H9 (cell line): ENCODE results near the gene ZFPM1. TPM values are rescaled to one million over a fixed set of nuclear protein-coding genes. Genes with fewer than 3 reads are reported as not detected.

Experiments
- DNase-seq: peaks from one replicate; pipeline ENCODE4 v3.0.0-alpha.2; 2017
- H2AFZ ChIP-seq: one replicate; pipeline ENCODE4 v1.6.1; 2013; ENCODE audit warnings: mild to moderate bottlenecking, low read length, control low read depth, moderate library complexity
- H2AK5ac ChIP-seq: 2 replicates; pipeline ENCODE4 v1.6.1; 2013; ENCODE audit warnings: low read length, control low read depth, mixed read lengths; ENCODE audit not compliant: insufficient read length
- H2BK120ac ChIP-seq: one replicate; pipeline ENCODE4 v1.6.1; 2013; ENCODE audit warnings: low read depth, mild to moderate bottlenecking, low read length, control low read depth, inconsistent platforms; ENCODE audit not compliant: poor library complexity, severe bottlenecking
- H2BK12ac ChIP-seq: 2 replicates; pipeline ENCODE4 v1.6.1; 2013; ENCODE audit warnings: low read length, control low read depth, mixed read lengths, low read depth; ENCODE audit not compliant: insufficient read length
- H2BK15ac ChIP-seq: 2 replicates; pipeline ENCODE4 v1.6.1; 2013; ENCODE audit warnings: low read depth, low read length, control low read depth
- H2BK20ac ChIP-seq: one replicate; pipeline ENCODE4 v1.6.1; 2013; ENCODE audit warnings: low read depth, mild to moderate bottlenecking, low read length, control low read depth, inconsistent platforms; ENCODE audit not compliant: poor library complexity, severe bottlenecking
- H2BK5ac ChIP-seq: 2 replicates; pipeline ENCODE4 v1.6.1; 2013; ENCODE audit warnings: low read length, control low read depth, mixed read lengths; ENCODE audit not compliant: insufficient read length
- H3K14ac ChIP-seq: 2 replicates; pipeline ENCODE4 v1.6.1; 2013; ENCODE audit warnings: low read length, control low read depth; ENCODE audit not compliant: insufficient read depth
- H3K18ac ChIP-seq: 2 replicates; pipeline ENCODE4 v1.6.1; 2013; ENCODE audit warnings: low read depth, mild to moderate bottlenecking, mixed read lengths, low read length, control low read depth; ENCODE audit not compliant: insufficient read length
- H3K23ac ChIP-seq: 2 replicates; pipeline ENCODE4 v1.6.1; 2013; ENCODE audit warnings: low read length, control low read depth, mixed read lengths, low read depth; ENCODE audit not compliant: insufficient read length
- H3K23me2 ChIP-seq: 2 replicates; pipeline ENCODE4 v1.6.1; 2013; ENCODE audit warnings: low read depth, mild to moderate bottlenecking, mixed read lengths, low read length, control low read depth; ENCODE audit not compliant: insufficient read length, poor library complexity, severe bottlenecking
- H3K27ac ChIP-seq: 2 replicates; pipeline ENCODE4 v1.5.1; 2013; ENCODE audit warnings: low read length, control low read depth, mixed read lengths, low read depth; ENCODE audit not compliant: insufficient read length
- H3K27me3 ChIP-seq: 2 replicates; pipeline ENCODE4 v1.6.1; 2013; ENCODE audit warnings: low read length, control low read depth, inconsistent platforms; ENCODE audit not compliant: insufficient read depth
- H3K4ac ChIP-seq: 2 replicates; pipeline ENCODE4 v1.6.1; 2013; ENCODE audit warnings: low read depth, mild to moderate bottlenecking, control low read depth, inconsistent platforms, low read length, moderate library complexity
- H3K4me1 ChIP-seq: 2 replicates; pipeline ENCODE4 v1.6.1; 2013; ENCODE audit warnings: low read length, control low read depth, inconsistent platforms; ENCODE audit not compliant: insufficient read depth
- H3K4me2 ChIP-seq: 2 replicates; pipeline ENCODE4 v1.6.1; 2013; ENCODE audit warnings: low read length, control low read depth, mixed read lengths; ENCODE audit not compliant: insufficient read length, insufficient read depth
- H3K56ac ChIP-seq: 2 replicates; pipeline ENCODE4 v1.6.1; 2013; ENCODE audit warnings: low read depth, mild to moderate bottlenecking, mixed read lengths, low read length, control low read depth; ENCODE audit not compliant: insufficient read length
- H3K79me1 ChIP-seq: 2 replicates; pipeline ENCODE4 v1.6.1; 2013; ENCODE audit warnings: low read depth, mild to moderate bottlenecking, moderate library complexity, low read length, control low read depth, inconsistent platforms; ENCODE audit not compliant: insufficient read depth, poor library complexity, severe bottlenecking
- H3K79me2 ChIP-seq: 2 replicates; pipeline ENCODE4 v1.6.1; 2013; ENCODE audit warnings: low read length, control low read depth, inconsistent platforms; ENCODE audit not compliant: insufficient read depth
- H3K9ac ChIP-seq: 2 replicates; pipeline ENCODE4 v1.6.1; 2013; ENCODE audit warnings: low read length, control low read depth, mixed read lengths; ENCODE audit not compliant: insufficient read length; ENCODE audit errors: extremely low read depth
- H3K9me3 ChIP-seq: one replicate; pipeline ENCODE4 v1.6.1; 2013; ENCODE audit warnings: low read depth, low read length, inconsistent platforms; ENCODE audit not compliant: control insufficient read depth
- H3T11ph ChIP-seq: one replicate; pipeline ENCODE4 v1.6.1; 2013; ENCODE audit warnings: mild to moderate bottlenecking, low read length, control low read depth, inconsistent platforms
- H4K20me1 ChIP-seq: one replicate; pipeline ENCODE4 v1.6.1; 2013; ENCODE audit not compliant: control insufficient read depth, insufficient read length, insufficient read depth
- H4K5ac ChIP-seq: 2 replicates; pipeline ENCODE4 v1.6.1; 2013; ENCODE audit warnings: low read depth, mild to moderate bottlenecking, mixed read lengths, low read length, control low read depth; ENCODE audit not compliant: insufficient read length
- H4K8ac ChIP-seq: replicated peaks from 2 replicates; pipeline ENCODE4 v1.6.1; 2013; ENCODE audit warnings: low read length, control low read depth, mixed read lengths, low read depth; ENCODE audit not compliant: insufficient read length
- H4K91ac ChIP-seq: 2 replicates; pipeline ENCODE4 v1.6.1; 2013; ENCODE audit warnings: low read depth, mild to moderate bottlenecking, moderate library complexity, mixed read lengths, low read length, control low read depth; ENCODE audit not compliant: insufficient read length
- H3K27ac Mint-ChIP-seq, 3 experiments: 2 replicates in 2 of 3; 3 replicates in 1 of 3; pipeline ENCODE4 v1.8.0; 2020 to 2021; ENCODE audit warnings: mixed read lengths in 3 of 3, mild to moderate bottlenecking in 1 of 3, moderate library complexity in 1 of 3
- H3K27me3 Mint-ChIP-seq: 2 replicates; pipeline ENCODE4 v1.8.0; 2021; ENCODE audit warnings: low read depth, mild to moderate bottlenecking, moderate library complexity, mixed read lengths
- H3K36me3 Mint-ChIP-seq, 3 experiments: 2 replicates in 2 of 3; 3 replicates in 1 of 3; pipeline ENCODE4 v1.8.0; 2020 to 2021; ENCODE audit warnings: low read depth in 3 of 3, mixed read lengths in 3 of 3; ENCODE audit not compliant: insufficient read depth in 1 of 3
- H3K4me1 Mint-ChIP-seq, 2 experiments: 2 replicates each; pipeline ENCODE4 v1.8.0; 2020; ENCODE audit warnings: mixed read lengths in 2 of 2
- H3K4me3 Mint-ChIP-seq, 2 experiments: 2 replicates in 1 of 2; 3 replicates in 1 of 2; pipeline ENCODE4 v1.8.0; 2020 to 2021; ENCODE audit warnings: mild to moderate bottlenecking in 2 of 2, mixed read lengths in 2 of 2, moderate library complexity in 1 of 2
- H3K9me3 Mint-ChIP-seq, 2 experiments: 2 replicates in 1 of 2; 3 replicates in 1 of 2; pipeline ENCODE4 v1.8.0; 2020; ENCODE audit warnings: mild to moderate bottlenecking in 2 of 2, mixed read lengths in 2 of 2, moderate library complexity in 1 of 2
- CTCF ChIP-seq: fragments of 200-600 bp; sonication (generic); conservative IDR thresholded peaks from 3 replicates; pipeline ENCODE4 v1.8.0; 2021; ENCODE audit warnings: antibody characterized with exemption, mild to moderate bottlenecking
- WGBS: extraction: QIAGEN DNeasy Blood & Tissue Kit; methylation state at CpG from one replicate; pipeline ENCODE4 v1.1.7; 2013; ENCODE audit warnings: missing lambda C conversion rate, low lambda C conversion rate, mixed read lengths; ENCODE audit not compliant: insufficient read length; ENCODE audit errors: extremely low coverage; 5-methylcytosine and 5-hydroxymethylcytosine counted together
- total RNA-seq: library from RNA; stranded (reverse); gene quantifications from 2 replicates; pipeline ENCODE4 v1.2.1, GENCODE V29; 2021

ZFPM1 gene
- total RNA-seq, 1 experiment from 2014 or later: 3.6 TPM

GRCh38 chr16:88522276-88522949 lies 69.3 kb downstream of the ZFPM1 start:
- Histone ChIP-seq H3K4ac (no peak overlapping the region), H3K18ac (no peak overlapping the region), H2BK15ac (no peak overlapping the region), H3K9ac (no peak overlapping the region), H2BK120ac (no peak overlapping the region), H4K5ac (no peak overlapping the region), H4K8ac (no peak overlapping the region), H3K4me1 (no peaks in the 10 kb centered on the region), H3T11ph (no peak overlapping the region), H3K79me1 (no peaks in the 10 kb centered on the region), H4K20me1 (no peaks in the 10 kb centered on the region), H3K9me3 (no peaks in the 10 kb centered on the region), H3K79me2 (no peaks in the 10 kb centered on the region), H2AK5ac (no peak overlapping the region), H3K56ac (no peak overlapping the region), H3K14ac (no peak overlapping the region), H3K23me2 (no peaks in the 10 kb centered on the region), H2BK5ac (no peak overlapping the region), H3K23ac (no peak overlapping the region), H3K4me2 (no peak overlapping the region), H2BK12ac (no peak overlapping the region), H4K91ac (no peak overlapping the region), H2BK20ac (no peak overlapping the region), H3K27ac (no peak overlapping the region), H3K27me3 (no peaks in the 10 kb centered on the region), H2AFZ (no peak overlapping the region)
- Mint-ChIP-seq H3K27me3 (peaks cover 5% of the 10 kb centered on the region), H3K27ac (peak overlapping the region in 1 of 3 experiments; percentile 72; a peak in 1 of 7 replicates), H3K9me3 (peaks cover 10 to 21% of the 10 kb centered on the region in 2 experiments; a peak in 3 of 5 replicates), H3K4me1 (no peaks in the 10 kb centered on the region), H3K4me3 (no peak overlapping the region), H3K36me3 (peaks cover 9 to 17% (median 11%) of the 10 kb centered on the region in 3 experiments; a peak in 5 of 7 replicates)
- WGBS: no CpG with 5 or more reads among the region's 24 CpGs
- TF ChIP-seq CTCF: no peak
- no peak for DNase-seq
